OCI-LY3 (cell line): ENCODE data around the gene PEMT.

Source experiments
- EZH2phosphoT487 ChIP-seq: fragments of 200-600 bp; shearing (Covaris generic); IDR thresholded peaks from 2 replicates; pipeline ENCODE4 v1.6.1; 2018; ENCODE audit warnings: antibody characterized with exemption, mixed run types, low read depth
- TF ChIP-seq, protein P1 (sequence below): fragments of 200-600, 300-600 bp; sonication (generic); IDR thresholded peaks from 2 replicates; pipeline ENCODE4 v1.5.1; 2014; ENCODE audit warnings: antibody characterized with exemption, low read length, low read depth

- TF ChIP-seq, protein P1, sequence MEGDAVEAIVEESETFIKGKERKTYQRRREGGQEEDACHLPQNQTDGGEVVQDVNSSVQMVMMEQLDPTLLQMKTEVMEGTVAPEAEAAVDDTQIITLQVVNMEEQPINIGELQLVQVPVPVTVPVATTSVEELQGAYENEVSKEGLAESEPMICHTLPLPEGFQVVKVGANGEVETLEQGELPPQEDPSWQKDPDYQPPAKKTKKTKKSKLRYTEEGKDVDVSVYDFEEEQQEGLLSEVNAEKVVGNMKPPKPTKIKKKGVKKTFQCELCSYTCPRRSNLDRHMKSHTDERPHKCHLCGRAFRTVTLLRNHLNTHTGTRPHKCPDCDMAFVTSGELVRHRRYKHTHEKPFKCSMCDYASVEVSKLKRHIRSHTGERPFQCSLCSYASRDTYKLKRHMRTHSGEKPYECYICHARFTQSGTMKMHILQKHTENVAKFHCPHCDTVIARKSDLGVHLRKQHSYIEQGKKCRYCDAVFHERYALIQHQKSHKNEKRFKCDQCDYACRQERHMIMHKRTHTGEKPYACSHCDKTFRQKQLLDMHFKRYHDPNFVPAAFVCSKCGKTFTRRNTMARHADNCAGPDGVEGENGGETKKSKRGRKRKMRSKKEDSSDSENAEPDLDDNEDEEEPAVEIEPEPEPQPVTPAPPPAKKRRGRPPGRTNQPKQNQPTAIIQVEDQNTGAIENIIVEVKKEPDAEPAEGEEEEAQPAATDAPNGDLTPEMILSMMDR = no peak
- no peak for TF ChIP-seq EZH2phosphoT487
Measured at GRCh38 chr17:17575360-17576251, 15.9 kb downstream of the PEMT start.
